GM12872 (cell line): ENCODE measurements around the gene PMM2.

Source experiments
- TF ChIP-seq, protein P1 (sequence below): IDR thresholded peaks from 3 replicates; pipeline ENCODE4 v1.5.1; 2011; ENCODE audit warnings: low read depth, mild to moderate bottlenecking, low read length, moderate library complexity; ENCODE audit not compliant: insufficient read depth

PMM2 gene

DNA sequence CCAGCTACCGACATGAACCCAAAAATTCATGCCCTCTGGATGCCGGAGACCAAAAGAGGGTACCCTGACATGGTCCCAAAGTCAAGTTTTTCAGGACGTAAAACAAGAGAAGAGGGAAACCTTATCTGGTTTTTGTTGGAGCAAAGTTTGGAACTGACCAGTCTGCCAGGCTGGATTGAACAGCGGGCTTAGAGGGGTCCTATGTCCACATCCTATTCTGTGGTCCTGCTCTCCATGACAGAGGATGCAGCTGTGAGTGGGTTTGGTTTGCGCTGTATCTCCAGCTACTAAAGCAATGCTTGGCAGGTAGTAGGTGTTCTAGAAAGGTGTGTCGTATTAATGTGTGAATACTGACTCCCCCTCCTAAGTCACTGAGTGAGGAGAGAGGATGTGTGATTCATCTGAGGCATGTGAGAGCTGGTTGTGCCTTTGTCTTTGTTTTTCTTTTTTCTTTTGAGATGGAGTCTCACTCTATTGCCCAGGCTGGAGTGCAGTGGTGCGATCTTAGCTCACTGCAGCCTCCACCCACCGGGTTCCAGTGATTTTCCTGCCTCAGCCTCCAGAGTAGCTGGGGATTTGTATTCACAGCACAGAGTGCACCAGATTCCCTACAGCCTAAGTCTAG lies 31.0 kb downstream of the PMM2 start:
- TF ChIP-seq, protein P1, sequence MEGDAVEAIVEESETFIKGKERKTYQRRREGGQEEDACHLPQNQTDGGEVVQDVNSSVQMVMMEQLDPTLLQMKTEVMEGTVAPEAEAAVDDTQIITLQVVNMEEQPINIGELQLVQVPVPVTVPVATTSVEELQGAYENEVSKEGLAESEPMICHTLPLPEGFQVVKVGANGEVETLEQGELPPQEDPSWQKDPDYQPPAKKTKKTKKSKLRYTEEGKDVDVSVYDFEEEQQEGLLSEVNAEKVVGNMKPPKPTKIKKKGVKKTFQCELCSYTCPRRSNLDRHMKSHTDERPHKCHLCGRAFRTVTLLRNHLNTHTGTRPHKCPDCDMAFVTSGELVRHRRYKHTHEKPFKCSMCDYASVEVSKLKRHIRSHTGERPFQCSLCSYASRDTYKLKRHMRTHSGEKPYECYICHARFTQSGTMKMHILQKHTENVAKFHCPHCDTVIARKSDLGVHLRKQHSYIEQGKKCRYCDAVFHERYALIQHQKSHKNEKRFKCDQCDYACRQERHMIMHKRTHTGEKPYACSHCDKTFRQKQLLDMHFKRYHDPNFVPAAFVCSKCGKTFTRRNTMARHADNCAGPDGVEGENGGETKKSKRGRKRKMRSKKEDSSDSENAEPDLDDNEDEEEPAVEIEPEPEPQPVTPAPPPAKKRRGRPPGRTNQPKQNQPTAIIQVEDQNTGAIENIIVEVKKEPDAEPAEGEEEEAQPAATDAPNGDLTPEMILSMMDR = no peak

DNA sequence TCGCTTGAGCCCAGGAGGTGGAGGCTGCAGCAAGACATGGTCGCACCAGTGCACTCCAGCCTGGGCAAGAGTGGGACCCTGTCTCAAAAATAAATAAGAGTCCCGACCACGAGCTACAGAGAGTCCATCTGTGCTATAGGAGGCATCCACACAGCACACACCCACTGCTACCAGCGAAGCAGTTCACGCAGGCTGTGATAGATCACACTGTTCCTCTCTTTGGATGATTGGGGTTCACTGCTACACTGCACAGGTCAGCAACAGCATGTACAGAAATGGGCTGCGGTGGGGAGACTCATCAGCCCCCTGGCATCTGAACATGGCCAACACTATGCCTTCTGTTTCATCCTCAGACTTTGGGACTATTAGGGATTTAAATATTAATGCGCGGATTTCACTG lies 33.8 kb downstream of the PMM2 start:
- TF ChIP-seq, protein P1 = no peak

DNA sequence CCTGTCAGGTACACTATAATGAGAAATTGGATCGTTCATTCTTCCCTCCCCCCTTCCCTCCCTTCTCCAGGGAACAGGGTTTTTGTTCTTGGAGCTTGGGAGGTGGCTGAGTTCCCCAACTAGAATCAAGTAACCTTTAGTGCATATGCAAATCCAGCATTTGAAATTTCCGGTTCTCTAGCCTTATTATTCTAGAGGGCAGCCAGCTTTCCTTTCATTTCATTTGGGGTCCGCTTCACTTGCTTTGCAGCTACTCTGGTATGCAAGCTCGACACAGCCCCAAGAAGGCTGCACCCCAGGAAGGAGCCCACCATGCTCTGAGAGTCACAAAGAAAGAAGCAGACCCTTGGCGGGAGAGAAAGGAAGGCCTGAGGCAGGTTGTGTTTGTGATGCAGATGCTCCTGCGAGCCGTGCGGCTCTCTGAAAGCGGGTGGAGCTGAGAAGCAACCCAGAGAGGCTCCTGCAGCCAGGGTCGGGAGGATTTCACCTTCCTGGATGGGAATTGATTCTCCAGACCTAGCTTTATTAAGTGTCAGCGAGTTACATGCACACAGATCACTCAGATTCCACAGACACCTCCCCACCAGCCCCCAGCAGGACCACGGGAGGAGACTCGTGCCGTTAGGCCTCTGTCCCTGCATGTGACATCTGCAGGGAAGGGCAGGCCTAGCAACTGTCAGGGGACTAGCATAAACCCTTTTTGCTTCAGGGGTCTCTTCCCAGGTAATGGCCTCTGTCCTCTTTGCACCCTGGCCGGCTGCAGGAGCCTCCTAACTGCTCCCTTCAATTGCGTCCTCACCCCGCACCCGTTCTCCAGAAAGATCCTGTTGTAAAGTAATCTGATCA lies 34.5 kb downstream of the PMM2 start:
- TF ChIP-seq, protein P1 = no peak

DNA sequence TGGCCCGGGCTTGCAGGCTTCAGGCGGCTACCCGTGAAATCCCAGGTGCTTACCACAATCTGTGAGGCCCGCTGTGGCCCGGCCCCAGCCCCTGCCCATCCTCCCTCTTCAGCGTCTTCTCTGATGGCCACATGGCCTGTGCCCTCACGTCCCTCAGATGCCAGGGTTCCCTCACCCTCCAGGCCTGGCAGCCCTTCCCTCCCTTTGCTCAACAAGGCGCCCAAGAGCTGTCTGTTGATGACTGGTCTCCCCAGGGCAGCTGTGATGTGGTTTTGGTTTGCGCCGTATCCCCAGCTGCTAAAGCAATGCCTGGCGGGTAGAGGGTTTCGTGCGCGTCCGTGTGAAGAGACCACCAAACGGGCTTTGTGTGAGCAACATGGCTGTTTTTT lies 35.1 kb downstream of the PMM2 start:
- TF ChIP-seq, protein P1 = no peak

DNA sequence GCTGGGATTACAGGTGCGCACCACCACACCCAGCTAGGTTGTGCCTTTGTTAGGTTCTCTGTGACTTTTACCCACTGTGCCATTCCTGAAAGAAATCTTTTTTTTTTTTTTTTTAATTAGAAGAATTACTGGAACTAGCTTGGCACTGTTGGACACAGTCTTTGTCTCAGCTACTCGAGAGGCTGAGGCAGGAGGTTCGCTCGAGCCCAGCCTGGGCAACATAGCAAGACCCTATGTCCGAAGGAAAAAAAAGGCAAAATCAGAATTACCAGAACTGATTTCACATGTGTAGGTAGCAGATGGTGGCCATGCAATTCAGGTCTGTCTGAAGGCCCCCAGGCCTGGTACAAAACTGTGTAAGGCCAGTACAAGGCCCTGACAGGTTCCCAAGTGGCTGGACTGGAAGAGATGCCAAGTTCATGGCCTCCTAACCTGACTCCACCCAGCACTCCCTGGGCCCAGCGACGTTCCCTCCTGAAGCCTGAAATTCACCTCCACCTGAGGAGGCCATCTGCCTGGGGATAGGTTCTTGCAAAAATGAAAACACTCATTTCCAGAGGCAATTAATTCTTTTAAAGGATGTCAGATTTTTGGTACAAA lies 48.2 kb downstream of the PMM2 start:
- TF ChIP-seq, protein P1 = no peak

DNA sequence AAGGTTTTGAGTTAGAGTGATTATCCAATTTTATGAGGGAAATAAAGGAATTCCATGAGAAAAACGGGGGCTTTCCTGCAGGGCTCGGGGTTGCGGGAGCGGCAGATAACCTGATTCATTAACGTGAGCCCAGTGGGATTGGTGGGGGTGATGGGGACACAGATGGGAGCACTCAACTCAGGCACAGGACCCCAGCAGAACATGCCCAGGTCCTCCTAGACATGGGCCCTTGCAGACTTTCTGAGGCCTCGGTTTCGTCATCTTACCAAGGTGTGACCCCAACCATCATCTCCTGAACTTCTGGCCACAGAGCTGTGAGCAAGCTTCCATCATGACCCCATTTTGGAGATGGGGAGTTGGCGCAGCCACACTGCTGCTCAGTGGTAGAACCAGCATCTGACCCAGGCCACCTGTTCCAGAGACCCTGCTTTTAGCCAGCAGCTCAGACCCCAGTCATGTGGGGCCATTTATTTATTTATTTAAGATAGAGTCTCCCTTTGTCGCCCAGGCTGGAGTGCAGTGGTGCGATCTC lies 48.8 kb downstream of the PMM2 start:
- TF ChIP-seq, protein P1 = no peak

DNA sequence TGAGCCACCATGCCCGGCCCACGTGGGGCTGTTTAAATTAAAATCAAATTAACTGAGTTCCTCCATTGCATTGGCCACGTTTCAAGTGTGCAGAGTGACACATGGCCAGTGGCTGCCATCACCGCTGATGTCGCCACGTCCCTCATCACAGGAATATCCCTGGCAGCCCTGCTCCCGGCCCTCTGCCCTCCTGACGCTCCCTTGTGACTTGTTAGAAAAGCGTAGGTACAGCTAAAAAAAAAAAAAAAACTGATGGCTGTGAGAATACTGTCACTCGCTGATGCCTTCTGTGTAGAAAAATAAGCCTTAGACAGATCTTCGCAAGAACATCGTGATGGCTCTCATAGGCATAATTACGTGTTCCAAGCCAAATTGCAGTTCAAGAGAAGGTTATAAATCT lies 49.5 kb downstream of the PMM2 start:
- TF ChIP-seq, protein P1 = no peak
